NCI-H1048 (cell line): ENCODE results near the gene CRELD2.

Experiments
- DNase-seq: peaks from one replicate; lab custom pipeline; 2025; lab: John Stamatoyannopoulos, UW

The CRELD2 gene

DNA sequence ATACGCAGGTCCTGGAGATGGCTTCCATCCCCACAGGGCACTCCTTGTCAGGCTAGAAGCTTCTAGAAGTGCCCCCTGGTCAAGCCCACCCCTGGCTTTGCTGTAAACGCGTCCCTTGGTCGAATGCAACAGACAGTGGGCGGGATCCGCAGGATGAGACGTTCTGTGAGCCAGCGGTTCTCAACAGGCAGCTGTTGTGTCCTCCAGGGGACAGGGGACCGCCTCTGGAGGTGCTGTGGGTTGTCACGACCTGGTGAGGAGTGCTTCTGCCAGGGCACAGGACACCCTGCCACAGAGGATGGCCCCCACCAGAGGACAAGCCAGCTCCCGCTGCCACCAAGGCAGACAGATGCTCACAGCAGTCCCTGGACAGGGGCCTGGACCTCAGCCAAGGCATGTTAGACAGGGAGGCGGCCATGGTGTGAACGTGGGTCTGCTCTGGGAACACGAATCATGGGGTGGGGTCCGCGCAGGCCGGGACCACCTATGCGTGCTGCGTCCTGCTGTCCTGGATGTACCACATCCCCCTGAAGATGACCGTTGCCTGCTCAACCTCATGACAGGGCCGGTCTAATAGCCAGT, 11.7 kb downstream of the CRELD2 start:
- DNase-seq: no peak

DNA sequence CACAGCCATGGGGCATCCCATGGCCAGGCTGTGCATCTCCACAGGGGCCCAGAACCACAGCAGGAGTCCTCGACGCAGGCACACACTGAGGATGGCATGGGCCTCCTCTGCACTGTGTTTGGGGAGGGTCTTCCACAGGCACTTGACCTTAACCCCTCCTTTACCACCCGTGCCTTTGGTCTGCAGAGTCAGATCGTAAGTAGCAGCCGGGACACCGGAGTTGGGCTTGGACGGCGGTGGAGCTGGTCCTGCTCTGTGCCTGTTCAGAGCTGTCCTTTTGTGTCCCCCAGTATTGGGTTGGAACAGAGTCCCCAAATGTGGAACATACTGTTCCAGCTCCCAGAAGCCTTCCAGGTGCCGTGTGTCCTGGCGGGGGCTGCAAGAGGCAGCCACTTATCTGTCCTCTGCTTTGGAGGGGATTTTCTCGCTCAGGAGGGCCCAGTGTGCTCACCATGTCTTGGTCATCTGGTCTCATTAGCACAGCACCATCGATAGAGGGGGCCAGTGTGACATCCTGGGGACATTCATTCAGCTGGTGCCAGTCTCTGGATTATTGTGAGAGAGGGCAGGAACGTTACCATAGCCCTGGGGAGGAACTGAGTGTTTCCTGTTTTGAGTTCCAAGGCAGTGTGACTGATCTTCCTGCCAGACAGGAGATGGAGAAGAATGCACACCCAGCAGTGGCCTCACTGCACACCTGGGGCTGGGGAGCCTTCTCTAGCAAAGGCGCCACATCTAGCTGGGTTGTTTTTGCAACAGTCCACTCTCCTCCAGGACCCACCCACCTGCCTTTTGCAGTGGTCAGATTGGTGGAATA, 12.4 kb downstream of the CRELD2 start:
- DNase-seq: no peak

DNA sequence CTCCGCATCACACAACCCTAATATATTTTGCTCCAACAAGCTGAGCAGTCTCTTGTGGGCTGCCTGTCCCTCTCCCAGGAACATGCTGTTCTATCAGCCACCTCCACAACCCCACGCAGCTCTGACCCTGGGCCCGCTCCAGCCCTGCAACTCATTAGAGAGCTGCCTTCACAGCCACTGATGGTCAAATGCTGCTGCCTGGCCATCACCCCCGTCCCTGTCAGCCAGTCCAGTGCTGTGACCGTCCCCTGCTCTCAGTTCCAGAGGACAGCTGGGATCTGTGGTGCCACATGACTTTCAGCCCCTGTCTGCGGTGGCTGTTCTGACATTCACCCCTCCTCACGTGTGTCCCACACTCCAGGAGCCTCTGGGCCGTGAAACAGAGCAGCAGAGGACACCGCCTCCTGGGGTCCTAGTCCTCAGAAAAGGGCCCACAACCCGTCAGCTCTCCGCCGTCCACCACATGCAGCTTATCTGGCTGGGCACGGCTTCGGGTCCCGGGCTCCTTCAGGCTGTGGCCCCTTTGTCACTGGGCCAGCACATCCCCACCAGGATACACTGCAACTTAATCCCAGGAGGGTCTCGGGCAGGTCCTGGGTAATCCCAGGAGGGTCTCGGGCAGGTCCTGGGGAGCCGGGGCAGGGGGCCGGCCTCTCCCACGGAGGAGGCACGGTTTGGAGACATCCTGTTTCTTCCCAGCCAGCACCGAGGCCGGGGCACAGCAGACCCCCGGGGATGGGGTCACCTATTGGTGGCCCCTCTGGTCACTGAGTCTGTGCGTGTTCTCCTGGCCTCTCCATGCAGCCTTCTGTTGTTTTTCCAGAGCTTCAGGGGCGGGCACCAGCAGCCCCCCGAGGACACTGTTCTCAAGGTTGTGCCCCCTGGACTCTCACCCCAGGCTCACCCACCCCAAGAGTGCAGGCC, 15.1 kb downstream of the CRELD2 start:
- DNase-seq: no peak

DNA sequence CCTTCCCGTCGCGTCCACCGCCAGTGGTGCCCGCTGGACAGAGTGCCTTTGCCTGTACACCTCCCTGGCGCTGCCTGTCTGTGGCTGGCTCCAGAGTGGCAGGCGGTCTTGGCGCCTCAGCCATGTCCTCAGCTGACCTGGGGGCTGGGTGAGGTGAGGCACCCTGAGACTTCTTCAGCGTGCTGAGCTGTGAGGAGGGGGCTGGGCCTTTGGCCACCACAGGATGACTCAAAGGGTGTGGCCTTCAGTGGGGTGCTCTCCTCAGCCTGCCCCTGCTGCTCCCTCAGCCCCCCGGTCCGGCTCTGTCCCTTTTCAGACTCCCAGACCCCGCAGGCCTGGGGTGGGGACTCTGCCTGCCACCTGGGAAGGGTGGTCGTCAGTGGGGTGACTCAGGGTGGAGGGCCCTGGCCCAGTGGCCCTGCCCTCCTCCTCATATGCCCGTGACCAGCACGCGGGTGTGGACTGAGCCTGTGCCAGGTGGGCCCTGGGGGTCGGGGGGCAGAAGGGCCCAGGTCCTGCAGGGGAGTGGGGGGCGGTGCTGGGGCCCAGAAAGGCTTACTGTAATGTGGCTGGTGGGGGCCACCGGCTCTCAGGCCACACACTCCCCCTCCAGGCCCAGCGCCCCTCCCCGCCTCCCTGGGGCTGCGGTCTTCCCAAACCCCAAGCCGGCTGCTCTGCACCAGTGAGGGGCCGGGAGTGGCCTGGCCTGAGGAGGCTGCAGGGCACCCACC, 15.9 kb downstream of the CRELD2 start:
- no peak for DNase-seq

DNA sequence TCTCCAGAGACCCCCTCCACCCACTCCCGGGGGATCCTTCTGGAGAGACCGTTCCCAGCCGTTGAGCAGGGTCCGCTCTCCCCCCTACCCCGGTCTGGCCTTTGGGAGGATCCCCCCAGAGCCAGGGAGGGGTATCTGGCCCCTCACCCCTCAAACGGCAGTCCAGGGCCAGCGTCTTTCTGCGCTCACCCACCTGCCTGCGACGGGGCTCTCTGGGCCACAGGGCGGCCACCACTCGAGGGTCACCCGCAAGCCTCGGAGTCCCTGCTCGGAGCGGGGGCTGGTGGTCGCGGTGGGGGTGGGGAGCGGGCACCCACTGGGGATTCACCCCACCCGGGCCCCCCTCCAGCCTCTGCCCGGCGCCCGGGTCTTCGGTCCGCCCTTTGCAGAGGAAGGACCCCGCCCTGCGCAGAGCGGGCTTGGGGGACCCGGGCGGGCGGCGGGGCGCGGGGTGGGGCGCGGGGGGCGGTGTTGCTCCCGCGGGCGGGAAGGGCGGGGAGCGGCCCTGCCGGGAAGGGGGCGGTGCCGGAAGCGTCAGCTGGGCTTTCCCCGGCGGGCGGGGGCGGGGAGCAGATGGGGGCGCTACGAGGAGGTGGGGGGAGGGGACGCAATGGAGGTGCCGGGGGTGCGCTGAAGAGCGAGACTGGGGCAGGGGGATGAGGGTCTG, 16.6 kb downstream of the CRELD2 start:
- DNase-seq: no peak

DNA sequence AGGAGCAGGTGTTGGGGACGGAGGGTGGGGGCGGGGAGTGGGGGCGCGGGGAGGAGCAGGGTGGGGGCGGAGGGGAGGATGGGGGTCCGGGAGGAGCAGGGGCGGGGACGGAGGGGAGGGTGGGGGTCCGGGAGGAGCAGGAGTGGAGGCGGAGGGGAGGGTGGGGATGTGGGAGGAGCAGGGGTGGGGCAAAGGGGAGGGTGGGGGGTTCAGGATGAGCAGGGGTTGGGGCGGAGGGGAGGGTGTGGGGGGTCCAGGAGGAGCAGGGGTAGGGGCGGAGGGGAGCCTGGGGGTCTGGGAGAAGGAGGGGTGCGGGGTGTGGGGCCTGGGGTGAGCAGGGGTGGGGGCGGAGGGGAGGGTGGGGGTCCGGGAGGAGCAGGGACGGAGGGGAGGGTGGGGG, 17.1 kb downstream of the CRELD2 start:
- no peak for DNase-seq

DNA sequence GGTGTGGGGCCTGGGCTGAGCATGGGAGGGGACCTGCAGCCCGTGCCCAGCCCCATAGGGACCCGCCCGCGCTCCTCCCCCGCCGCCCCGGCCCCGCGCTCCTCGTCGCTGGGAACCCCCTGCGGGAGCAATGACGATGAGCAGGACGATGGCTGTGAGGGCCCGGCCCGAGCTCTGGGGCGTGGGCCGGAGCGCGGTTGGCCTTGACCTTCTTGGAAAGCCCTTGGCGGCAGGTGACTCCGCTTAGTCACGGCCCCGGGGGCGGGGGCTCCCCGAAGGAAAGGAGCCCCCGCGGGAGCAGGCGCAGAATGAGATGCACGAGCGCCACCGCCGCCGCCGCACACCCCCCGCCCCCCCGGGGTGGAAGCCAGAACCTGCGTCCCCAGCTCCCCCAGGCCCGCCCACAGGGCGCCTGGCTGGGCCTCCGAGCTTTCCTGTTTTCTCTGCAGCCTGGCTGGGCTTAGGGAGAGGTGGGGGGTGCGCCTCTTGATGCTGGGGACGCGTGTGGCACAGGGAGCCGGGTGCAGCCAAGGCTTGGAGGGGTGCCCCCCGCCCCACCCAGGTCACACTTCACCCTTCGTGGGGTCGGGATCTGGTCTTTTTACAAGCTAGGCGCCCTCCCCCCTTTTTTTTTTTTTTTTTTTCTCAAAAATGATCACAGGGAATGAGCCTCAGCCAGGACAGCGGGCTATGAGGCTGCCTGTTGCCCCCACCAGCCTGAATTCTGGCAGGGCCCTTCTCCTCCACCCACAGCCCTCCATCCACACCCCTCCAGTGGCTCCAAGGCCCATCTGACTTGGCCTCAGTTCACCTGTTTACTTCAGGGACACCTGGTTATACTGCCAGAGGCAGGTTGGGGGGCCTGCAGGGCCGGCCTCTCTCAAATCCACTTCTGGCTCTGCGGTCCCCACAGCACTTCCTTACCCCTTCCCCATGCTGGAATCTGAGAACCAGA, 17.9 kb downstream of the CRELD2 start:
- no peak for DNase-seq

DNA sequence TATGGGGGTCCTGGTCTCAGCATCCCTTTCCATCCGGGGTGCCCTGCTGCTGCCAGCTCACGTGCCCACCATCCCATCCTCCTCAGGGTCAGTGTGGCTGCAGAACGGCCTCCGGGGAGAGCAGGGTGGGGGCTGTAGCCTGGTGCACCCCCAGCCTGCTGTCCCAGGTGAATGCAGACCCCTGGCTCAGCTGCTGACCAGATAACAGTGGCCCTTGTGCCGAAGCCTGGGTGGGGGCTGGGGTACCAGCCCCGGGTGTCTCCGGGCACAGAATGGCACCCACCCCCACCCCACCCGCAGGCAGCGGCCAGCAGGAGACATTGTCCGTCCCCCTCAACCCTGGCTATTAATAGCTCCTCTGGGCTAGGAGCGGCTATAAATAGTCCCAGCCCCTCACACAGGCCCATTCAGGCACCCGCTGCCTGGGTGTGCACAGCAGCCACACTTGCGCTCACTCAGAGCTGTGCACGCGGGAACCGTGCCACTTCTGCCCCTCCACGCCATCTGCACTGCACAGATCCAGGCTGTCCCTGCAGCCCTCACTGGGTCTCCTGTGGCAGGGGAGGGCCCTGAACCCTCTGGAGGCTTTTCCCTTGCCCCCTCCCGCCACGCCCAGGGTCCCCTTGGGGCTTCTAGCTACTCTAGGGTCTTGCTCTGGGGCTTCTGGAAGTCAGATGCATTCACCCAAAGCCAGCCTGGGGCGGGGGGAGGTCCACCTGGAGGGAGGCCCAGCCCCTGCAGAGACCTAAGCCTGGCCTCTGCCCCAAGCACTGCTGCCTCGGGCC, 18.7 kb downstream of the CRELD2 start:
- DNase-seq: no peak

DNA sequence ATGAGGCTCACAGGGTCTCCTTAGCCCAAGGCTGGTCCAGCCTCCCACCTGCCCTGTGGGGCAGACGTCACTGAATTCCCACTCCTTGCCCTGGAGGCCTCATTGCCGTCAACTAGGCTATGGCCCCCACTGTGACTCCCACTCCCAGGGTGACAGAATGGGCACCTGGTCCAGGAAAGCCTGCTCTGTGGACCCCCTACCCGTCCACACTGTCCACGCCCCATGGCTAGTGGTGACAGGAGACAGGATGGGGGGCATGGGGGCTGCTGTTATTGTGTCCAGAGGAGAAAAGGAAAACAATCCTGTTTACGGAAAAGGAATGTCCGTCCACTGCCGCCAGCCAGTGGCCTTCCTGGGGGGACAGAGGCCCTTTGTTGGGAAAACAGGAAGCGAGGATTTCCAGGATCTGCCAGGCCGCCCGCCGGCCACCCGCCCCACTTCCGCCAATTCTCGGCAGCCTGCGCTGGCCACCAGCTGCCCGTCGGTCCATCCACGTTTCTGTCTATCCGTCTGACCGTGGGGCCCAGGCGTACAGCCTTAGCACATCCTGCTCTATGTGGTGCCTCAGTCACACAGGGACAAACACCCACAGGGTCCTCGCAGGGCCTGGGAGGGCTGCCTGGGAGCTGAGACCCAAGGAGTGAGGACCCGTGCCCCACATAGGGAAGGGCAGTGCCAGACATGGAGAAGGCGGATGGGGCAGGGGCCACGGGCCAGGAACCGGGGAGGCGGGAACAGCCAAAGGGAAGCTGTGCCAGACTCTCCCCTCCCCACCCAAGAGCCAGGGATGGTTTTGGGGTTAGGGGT, 19.5 kb downstream of the CRELD2 start:
- DNase-seq: no peak

DNA sequence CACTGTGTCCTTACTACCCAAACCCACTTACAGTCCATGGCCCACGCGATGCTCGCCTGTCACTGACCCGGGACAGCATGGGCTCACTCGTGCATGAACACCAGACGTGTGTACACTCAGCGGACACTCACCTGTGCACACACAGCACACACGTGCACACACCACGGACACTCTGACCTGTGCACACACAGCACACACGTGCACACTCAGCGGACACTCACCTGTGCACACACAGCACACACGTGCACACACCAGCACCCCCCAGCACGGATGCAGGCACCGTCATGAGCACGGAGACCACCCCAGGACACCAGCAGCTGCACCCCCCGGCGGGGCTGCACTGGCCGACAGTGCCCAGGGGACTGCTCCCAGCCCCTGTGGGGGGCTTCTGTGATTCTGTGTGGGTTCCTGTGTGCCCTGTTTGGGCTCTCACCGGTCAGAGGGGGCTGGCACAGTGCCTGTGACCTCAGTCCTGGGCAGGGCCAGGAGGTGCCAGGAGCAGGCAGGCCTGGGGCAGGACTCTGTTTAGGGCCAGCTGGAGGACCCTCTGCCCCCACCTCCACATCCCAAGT, 20.2 kb downstream of the CRELD2 start:
- no peak for DNase-seq

DNA sequence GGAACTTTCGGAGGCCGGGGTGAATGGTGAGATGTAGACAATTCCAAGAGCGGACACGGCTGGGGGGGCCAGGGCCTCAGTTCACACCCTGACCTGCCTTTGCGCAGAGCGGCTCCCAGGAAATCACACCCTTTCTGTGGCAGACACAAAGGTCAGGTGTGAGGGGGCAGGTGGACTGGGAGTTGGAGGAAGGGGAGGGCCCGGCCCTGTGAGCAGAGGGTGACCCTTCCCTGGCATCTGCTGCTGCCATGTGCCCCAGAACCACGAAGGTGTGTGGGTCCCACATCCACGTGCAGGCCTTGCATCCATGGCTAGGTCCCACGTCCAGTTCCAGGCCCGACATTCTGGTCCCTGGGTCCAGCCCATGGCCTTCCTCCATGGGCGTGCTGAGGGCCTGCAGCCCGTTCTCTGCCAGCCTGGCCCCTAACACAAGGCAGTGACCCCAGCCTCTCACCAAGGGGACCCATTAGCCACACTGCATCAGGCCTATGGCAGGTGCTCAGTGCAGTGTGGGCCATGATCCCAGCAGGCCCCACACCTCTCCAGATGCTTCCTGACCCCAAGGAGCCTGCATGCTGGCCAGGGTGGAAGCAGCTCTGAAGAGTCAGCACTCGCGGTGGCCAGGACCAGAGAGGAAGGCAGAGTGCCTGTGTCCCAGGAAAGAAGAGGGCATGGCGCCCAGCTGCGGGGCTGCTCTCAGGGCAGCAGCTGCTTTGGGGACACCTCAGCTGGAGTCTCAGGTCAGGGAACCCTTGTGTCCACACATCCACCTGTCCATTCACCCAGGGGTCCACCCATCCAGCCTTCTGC, 23.3 kb downstream of the CRELD2 start:
- no peak for DNase-seq

DNA sequence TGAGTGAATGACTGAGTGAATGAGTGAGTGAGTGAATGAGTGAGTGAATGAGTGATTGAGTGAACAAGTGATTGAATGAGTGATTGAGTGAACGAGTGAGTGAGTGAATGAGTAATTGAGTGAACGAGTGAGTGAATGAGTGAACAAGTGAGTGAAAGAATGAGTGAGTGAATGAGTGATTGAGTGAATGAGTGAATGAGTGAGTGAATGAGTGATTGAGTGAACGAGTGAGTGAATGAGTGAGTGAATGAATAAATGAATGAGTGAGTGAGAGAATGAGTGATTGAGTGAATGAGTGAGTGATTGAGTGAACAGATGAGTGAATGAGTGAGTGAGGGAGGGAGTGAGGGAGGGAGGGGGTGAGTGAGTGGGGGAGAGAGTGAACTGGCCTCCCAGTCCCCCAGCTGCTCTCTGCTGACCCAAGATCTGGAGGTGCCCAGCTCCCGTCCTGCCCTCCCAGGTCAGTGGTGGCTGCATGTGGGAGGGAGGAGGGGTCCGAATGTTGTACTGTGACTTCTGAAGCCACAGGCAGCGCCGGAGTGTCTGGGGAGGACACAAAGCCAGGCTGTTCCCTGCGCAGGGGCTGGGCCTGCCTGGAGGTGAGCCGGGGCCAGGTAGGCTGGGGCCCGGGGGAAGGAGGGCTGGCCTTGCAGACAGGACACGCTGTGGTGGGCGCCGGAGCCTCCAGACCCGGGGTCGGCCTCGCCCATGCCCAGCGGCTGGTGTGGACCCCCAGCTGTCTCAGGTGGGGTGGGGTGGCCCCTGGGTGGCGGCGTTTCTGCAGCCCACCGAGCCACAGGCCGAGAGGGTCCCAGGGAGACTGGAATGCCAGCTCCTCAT, 24.4 kb downstream of the CRELD2 start:
- DNase-seq: no peak

DNA sequence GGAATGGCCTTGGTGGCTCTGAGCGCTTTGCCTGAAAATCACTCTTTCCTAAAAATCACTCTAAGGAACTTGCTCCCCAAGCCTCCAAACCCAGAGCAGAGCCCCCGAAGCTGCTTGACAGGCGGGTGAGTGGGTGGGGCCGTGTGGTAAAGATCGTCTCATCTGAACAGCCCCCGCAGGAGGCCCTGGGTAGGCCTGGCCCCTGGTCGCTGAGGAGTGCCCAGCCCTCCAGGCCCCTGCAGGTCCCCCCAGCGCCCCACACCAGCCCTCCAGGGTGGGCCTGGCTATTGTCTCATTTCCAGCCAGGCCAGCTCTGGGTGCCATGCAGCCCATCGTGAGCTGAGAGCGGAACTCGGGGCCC, 25.0 kb downstream of the CRELD2 start:
- DNase-seq: no peak

DNA sequence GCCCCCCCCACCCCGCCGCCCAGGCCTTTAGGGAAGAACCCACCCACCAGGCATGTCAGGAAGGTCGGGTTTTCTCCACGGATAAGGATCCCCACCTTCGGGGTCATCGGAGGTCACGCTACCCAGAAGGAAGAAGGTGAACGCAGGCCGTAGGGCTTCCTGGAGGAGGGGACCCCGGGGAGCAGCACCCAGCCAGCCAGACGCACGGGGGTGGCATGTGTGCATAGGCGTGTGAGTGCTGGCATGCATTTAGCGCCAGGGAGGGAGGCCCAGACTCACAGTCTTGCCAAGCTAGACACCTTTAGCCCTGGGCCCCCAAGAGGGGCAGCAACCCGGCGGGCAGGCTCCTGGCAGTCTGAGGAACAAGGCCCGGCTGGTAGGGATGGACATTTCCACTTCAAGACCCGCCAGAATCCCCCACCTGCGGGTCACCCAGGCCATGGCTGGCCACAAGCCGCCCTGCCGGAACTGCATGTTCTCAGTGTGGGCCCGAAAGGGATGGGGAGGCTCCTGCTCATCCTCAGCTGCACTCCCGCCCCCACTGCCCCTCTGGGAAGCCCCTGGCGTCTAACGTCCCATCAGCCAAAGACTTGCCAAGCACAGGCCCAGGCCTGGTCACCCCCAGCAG, 25.5 kb downstream of the CRELD2 start:
- no peak for DNase-seq

DNA sequence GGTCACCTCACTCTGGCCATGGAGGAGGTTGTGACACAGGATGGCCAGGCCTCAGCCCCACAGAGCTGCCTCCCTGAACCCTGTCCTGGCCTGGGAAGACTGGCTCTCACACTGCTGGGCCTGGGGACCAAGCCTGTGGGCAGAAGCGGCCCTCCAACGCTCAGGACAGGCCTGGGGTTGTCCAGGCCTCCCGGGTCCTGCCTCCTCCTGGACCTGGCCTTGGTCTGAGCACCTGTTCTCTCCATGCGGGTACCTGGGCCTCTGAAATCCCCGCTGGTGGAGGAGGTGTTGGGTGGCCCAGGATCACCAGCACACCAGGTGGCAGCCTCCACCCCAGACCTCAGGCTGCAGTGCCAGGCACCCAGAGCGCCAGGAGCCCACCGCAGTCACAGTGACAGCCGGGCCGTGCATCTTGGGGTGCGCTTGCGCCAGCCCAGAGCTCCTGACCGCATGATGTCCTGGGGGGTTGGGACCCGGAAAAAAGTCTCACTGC, 26.0 kb downstream of the CRELD2 start:
- no peak for DNase-seq
